ENCODE measurements around the gene PARG. TPM values are rescaled to one million over a fixed set of nuclear protein-coding genes. Genes with fewer than 3 reads are reported as not detected.

PARG gene
- total RNA-seq, 1 experiment from 2014 or later = 57.1 TPM

DNA sequence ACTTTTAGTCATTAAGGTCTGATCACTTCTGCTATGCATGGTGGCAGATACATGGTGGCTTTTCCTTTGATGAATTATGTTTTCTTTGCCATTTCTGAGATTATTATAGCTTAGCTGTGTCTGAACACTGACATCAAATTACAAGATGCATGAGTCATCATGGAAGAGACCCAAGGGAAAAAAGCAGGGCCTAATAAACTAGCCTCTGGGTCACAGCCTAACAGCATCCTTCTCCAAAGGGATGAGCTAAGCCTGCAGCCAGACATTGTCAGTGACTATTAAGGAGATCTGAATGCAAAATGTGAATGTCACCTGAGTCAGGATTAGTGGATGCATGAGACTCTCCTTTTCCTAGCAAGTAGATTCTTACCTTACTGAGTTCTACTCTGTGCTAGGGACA, 160.6 kb downstream of the PARG start (continued):
- TF ChIP-seq, protein P1, sequence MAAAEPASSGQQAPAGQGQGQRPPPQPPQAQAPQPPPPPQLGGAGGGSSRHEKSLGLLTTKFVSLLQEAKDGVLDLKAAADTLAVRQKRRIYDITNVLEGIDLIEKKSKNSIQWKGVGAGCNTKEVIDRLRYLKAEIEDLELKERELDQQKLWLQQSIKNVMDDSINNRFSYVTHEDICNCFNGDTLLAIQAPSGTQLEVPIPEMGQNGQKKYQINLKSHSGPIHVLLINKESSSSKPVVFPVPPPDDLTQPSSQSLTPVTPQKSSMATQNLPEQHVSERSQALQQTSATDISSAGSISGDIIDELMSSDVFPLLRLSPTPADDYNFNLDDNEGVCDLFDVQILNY (CRISPR knock-in tag; IDR thresholded peaks at IDR 0.05) = no peak
- no peak for TF ChIP-seq ZNF423 (CRISPR knock-in tag; IDR thresholded peaks at IDR 0.05)
- TF ChIP-seq, protein P2, sequence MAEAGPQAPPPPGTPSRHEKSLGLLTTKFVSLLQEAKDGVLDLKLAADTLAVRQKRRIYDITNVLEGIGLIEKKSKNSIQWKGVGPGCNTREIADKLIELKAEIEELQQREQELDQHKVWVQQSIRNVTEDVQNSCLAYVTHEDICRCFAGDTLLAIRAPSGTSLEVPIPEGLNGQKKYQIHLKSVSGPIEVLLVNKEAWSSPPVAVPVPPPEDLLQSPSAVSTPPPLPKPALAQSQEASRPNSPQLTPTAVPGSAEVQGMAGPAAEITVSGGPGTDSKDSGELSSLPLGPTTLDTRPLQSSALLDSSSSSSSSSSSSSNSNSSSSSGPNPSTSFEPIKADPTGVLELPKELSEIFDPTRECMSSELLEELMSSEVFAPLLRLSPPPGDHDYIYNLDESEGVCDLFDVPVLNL (CRISPR knock-in tag; IDR thresholded peaks at IDR 0.05; ENCODE audit: borderline replicate concordance, low read depth) = no peak
- TF ChIP-seq, protein P3, sequence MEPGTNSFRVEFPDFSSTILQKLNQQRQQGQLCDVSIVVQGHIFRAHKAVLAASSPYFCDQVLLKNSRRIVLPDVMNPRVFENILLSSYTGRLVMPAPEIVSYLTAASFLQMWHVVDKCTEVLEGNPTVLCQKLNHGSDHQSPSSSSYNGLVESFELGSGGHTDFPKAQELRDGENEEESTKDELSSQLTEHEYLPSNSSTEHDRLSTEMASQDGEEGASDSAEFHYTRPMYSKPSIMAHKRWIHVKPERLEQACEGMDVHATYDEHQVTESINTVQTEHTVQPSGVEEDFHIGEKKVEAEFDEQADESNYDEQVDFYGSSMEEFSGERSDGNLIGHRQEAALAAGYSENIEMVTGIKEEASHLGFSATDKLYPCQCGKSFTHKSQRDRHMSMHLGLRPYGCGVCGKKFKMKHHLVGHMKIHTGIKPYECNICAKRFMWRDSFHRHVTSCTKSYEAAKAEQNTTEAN (CRISPR knock-in tag; IDR thresholded peaks at IDR 0.05) = no peak
- no peak for TF ChIP-seq ZNF232 (CRISPR knock-in tag; IDR thresholded peaks at IDR 0.05)
- no peak for TF ChIP-seq ESRRA (CRISPR knock-in tag; IDR thresholded peaks at IDR 0.05; ENCODE audit: borderline replicate concordance)
- TF ChIP-seq TCF7 (CRISPR knock-in tag; IDR thresholded peaks at IDR 0.05; ENCODE audit: low read depth) = no peak
- TF ChIP-seq, protein P4, sequence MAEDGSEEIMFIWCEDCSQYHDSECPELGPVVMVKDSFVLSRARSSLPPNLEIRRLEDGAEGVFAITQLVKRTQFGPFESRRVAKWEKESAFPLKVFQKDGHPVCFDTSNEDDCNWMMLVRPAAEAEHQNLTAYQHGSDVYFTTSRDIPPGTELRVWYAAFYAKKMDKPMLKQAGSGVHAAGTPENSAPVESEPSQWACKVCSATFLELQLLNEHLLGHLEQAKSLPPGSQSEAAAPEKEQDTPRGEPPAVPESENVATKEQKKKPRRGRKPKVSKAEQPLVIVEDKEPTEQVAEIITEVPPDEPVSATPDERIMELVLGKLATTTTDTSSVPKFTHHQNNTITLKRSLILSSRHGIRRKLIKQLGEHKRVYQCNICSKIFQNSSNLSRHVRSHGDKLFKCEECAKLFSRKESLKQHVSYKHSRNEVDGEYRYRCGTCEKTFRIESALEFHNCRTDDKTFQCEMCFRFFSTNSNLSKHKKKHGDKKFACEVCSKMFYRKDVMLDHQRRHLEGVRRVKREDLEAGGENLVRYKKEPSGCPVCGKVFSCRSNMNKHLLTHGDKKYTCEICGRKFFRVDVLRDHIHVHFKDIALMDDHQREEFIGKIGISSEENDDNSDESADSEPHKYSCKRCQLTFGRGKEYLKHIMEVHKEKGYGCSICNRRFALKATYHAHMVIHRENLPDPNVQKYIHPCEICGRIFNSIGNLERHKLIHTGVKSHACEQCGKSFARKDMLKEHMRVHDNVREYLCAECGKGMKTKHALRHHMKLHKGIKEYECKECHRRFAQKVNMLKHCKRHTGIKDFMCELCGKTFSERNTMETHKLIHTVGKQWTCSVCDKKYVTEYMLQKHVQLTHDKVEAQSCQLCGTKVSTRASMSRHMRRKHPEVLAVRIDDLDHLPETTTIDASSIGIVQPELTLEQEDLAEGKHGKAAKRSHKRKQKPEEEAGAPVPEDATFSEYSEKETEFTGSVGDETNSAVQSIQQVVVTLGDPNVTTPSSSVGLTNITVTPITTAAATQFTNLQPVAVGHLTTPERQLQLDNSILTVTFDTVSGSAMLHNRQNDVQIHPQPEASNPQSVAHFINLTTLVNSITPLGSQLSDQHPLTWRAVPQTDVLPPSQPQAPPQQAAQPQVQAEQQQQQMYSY (CRISPR knock-in tag; IDR thresholded peaks at IDR 0.05) = no peak
- no peak for TF ChIP-seq ZNF121 (CRISPR knock-in tag; IDR thresholded peaks at IDR 0.05)
- no peak for TF ChIP-seq CTCF (IDR thresholded peaks at IDR 0.05)
- TF ChIP-seq, protein P5, sequence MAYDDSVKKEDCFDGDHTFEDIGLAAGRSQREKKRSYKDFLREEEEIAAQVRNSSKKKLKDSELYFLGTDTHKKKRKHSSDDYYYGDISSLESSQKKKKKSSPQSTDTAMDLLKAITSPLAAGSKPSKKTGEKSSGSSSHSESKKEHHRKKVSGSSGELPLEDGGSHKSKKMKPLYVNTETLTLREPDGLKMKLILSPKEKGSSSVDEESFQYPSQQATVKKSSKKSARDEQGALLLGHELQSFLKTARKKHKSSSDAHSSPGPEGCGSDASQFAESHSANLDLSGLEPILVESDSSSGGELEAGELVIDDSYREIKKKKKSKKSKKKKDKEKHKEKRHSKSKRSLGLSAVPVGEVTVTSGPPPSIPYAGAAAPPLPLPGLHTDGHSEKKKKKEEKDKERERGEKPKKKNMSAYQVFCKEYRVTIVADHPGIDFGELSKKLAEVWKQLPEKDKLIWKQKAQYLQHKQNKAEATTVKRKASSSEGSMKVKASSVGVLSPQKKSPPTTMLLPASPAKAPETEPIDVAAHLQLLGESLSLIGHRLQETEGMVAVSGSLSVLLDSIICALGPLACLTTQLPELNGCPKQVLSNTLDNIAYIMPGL (CRISPR knock-in tag; IDR thresholded peaks at IDR 0.05) = no peak
- TF ChIP-seq ZNF317 (CRISPR knock-in tag; IDR thresholded peaks at IDR 0.05; ENCODE audit: borderline replicate concordance, low read depth) = no peak

DNA sequence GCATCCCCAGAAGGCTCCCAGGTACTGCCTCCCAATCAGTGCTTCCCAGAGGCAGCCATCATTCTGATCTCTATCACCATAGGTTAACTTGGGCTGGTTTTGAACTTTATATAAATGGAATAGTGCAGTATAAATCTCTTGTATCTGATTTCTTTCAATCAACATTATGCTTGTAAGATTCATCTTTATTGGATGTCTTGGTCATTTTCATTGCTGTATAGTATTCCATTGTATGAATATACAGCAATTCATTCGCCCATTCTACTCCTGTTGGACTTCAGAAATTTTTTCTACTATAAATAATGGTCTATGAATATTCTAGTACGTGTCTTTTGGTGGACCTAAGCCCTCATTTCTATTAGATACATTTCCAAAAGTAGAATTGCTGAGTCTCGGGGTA, 163.6 kb downstream of the PARG start:
- no peaks in the 10 kb centered on the region; the same call in 1 of the 2 replicates for H3K27me3 Mint-ChIP-seq (ENCODE audit: low read depth)
- no peaks in the 10 kb centered on the region for H3K36me3 Mint-ChIP-seq
- no peak overlapping the region for H3K4me3 Mint-ChIP-seq
- H3K9me3 Mint-ChIP-seq = peaks cover 8% of the 10 kb centered on the region
- DNase-seq (ENCODE audit: low spot score) (no peak), ATAC-seq (no peak)
- ChIA-PET POLR2A (no interaction called here), CTCF (no interaction called here)
- no peaks in the 10 kb centered on the region for H3K4me1 Mint-ChIP-seq
- H3K27ac Mint-ChIP-seq = no peak overlapping the region
- TF ChIP-seq ESRRA (CRISPR knock-in tag; IDR thresholded peaks at IDR 0.05; ENCODE audit: borderline replicate concordance) (no peak), NR3C1 (CRISPR knock-in tag; conservative IDR thresholded peaks at IDR 0.05; ENCODE audit: low read depth) (no peak), HMGA2 (CRISPR knock-in tag; IDR thresholded peaks at IDR 0.05) (no peak), GRHL2 (CRISPR knock-in tag; IDR thresholded peaks at IDR 0.05; ENCODE audit: insufficient replicate concordance, severe bottlenecking) (no peak), JAZF1 (CRISPR knock-in tag; IDR thresholded peaks at IDR 0.05) (no peak), NFYB (CRISPR knock-in tag; conservative IDR thresholded peaks at IDR 0.05; ENCODE audit: low read depth) (no peak), MXD4 (CRISPR knock-in tag; IDR thresholded peaks at IDR 0.05; ENCODE audit: borderline replicate concordance) (no peak), ZBTB21 (CRISPR knock-in tag; IDR thresholded peaks at IDR 0.05; ENCODE audit: borderline replicate concordance) (no peak), GABPB1 (CRISPR knock-in tag; IDR thresholded peaks at IDR 0.05) (no peak), RELA (CRISPR knock-in tag; IDR thresholded peaks at IDR 0.05; ENCODE audit: borderline replicate concordance) (no peak), USF1 (CRISPR knock-in tag; IDR thresholded peaks at IDR 0.05) (no peak)
- TF ChIP-seq, protein P6, sequence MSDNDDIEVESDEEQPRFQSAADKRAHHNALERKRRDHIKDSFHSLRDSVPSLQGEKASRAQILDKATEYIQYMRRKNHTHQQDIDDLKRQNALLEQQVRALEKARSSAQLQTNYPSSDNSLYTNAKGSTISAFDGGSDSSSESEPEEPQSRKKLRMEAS (CRISPR knock-in tag; IDR thresholded peaks at IDR 0.05) = no peak
